RWPE2 (cell line): ENCODE measurements around the gene RMC1.
"Not testable (repeated sequence)": the region's sequence is repeated elsewhere in the genome, so short reads cannot be mapped to it uniquely, and the experiment has no call there.

Experiments used
- ATAC-seq: fragments of 200-7000 bp; cut with Tn5 transposase; 3 replicates; pipeline ENCODE4 v1.9.1; 2021; ENCODE audit warnings: low read depth
- DNase-seq: peaks from one replicate; pipeline ENCODE4 v3.0.0-alpha.2; 2020; ENCODE audit warnings: low spot score
- H3K27ac ChIP-seq: fragments of 450-650 bp; 2 replicates; pipeline ENCODE4 v1.5.1; 2017; ENCODE audit warnings: mild to moderate bottlenecking; ENCODE audit not compliant: poor library complexity, severe bottlenecking
- H3K27me3 ChIP-seq: fragments of 250-450 bp; sonication (Bioruptor Pico); 2 replicates; pipeline ENCODE4 v1.5.1; 2021; ENCODE audit warnings: mild to moderate bottlenecking, moderate library complexity; ENCODE audit not compliant: insufficient read depth, poor library complexity, severe bottlenecking
- H3K36me3 ChIP-seq: fragments of 250-450 bp; sonication (Bioruptor Pico); 2 replicates; pipeline ENCODE4 v1.5.1; 2020; ENCODE audit warnings: low read depth, mild to moderate bottlenecking, moderate library complexity
- H3K4me1 ChIP-seq: fragments of 250-450 bp; sonication (Bioruptor Pico); 2 replicates; pipeline ENCODE4 v1.5.1; 2021; ENCODE audit warnings: mild to moderate bottlenecking, moderate library complexity; ENCODE audit not compliant: insufficient read depth, poor library complexity, severe bottlenecking
- H3K4me3 ChIP-seq: fragments of 250-450 bp; sonication (Bioruptor Pico); 2 replicates; pipeline ENCODE4 v1.5.1; 2021; ENCODE audit warnings: mild to moderate bottlenecking, moderate library complexity; ENCODE audit not compliant: severe bottlenecking
- H3K9me3 ChIP-seq: fragments of 250-450 bp; sonication (Bioruptor Pico); 2 replicates; pipeline ENCODE4 v1.5.1; 2021; ENCODE audit warnings: mild to moderate bottlenecking, moderate library complexity; ENCODE audit not compliant: severe bottlenecking
- CTCF ChIP-seq: fragments of 450-650 bp; IDR thresholded peaks from one replicate; pipeline ENCODE4 v1.5.1; 2017; ENCODE audit warnings: mild to moderate bottlenecking, moderate library complexity; ENCODE audit not compliant: poor library complexity, severe bottlenecking

Gene RMC1

DNA sequence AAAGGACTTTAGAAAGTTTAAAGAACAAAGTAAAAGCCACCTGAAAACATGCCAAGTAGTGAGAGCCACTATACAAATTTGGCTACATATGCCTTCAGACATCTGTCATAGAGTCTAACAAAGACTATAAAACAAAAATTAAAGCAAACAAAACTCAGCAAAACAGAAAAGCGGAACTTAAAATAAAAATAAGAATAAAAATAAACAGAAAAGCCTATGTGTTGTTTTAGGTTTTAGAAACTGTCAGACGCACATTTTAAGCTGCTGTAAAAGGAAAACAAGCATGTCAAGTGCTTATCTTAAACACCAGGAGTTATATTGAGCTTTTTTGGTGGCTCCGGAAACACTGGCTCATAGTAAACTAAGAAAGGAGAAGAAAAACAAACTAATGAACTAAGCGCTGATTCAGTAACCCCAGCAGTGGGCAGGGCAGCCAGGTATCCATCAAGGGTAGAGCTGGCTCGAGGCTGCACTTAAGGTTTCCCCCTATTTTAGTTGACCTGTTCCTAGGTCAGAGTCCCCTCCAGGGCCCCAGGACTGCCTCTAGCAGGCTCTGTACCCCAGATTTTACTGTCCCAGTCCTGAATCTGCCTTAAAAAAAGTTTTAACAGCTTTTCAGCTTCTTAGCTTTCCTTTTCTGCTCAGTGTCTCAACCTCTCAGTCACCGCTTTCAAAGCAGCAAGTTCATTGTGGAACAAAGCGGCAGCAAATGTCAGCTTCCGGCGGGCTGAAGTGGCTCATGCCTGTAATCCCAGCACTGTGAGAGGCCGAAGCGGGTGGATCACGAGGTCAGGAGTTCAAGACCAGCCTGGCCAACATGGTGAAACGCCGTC is 15.4 kb upstream of the RMC1 start:
- ATAC-seq = peak; percentile 68
- DNase-seq = no peak
- Histone ChIP-seq H3K9me3 (no peaks in the 10 kb centered on the region), H3K36me3 (peaks cover under 1% of the 10 kb centered on the region; the same call in 1 of the 2 replicates), H3K4me3 (no peak overlapping the region), H3K27me3 (no peaks in the 10 kb centered on the region), H3K27ac (no peak overlapping the region), H3K4me1 (peaks cover 10% of the 10 kb centered on the region)
- no peak for TF ChIP-seq CTCF

DNA sequence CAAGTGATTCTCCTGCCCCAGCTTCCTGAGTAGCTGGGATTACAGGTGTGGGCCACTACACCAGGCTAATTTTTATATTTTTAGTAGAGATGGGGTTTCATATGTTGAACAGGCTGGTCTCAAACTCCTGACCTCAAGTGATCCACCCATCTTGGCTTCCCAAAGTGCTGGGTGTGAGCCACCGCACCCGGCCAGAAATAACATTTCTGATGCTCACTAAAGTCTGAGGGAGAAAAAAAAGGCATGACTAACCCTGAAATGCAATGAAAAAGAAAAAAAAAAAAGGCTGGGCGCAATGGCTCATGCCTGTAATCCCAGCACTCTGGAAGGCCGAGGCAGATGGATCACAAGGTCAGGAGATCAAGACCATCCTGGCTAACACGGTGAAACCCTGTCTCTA is 13.7 kb upstream of the RMC1 start:
- H3K4me1 ChIP-seq = peaks cover 14% of the 10 kb centered on the region
- H3K4me3 ChIP-seq, DNase-seq, H3K9me3 ChIP-seq, ATAC-seq, H3K27me3 ChIP-seq, H3K36me3 ChIP-seq, H3K27ac ChIP-seq: not testable (repeated sequence)

GRCh38 chr18:23493654-23494053 is 9.7 kb upstream of the RMC1 start:
- no peaks in the 10 kb centered on the region for H3K9me3 ChIP-seq
- no peaks in the 10 kb centered on the region for H3K36me3 ChIP-seq
- no peak overlapping the region for H3K4me3 ChIP-seq
- DNase-seq (no peak), ATAC-seq (no peak)
- no peaks in the 10 kb centered on the region for H3K27me3 ChIP-seq
- H3K4me1 ChIP-seq = peaks cover 16% of the 10 kb centered on the region
- no peak overlapping the region for H3K27ac ChIP-seq
- no peak for TF ChIP-seq CTCF

- H3K9me3 ChIP-seq = no peaks in the 10 kb centered on the region
- no peak overlapping the region for H3K4me3 ChIP-seq
- peaks cover 16% of the 10 kb centered on the region for H3K4me1 ChIP-seq
- H3K27me3 ChIP-seq = no peaks in the 10 kb centered on the region
- ATAC-seq = peak; percentile 95
- no peaks in the 10 kb centered on the region for H3K36me3 ChIP-seq
- peak overlapping the region; percentile 34 for H3K27ac ChIP-seq
- DNase-seq = no peak
- no peak for TF ChIP-seq CTCF
Measured at GRCh38 chr18:23494992-23495391, 8.3 kb upstream of the RMC1 start.

DNA sequence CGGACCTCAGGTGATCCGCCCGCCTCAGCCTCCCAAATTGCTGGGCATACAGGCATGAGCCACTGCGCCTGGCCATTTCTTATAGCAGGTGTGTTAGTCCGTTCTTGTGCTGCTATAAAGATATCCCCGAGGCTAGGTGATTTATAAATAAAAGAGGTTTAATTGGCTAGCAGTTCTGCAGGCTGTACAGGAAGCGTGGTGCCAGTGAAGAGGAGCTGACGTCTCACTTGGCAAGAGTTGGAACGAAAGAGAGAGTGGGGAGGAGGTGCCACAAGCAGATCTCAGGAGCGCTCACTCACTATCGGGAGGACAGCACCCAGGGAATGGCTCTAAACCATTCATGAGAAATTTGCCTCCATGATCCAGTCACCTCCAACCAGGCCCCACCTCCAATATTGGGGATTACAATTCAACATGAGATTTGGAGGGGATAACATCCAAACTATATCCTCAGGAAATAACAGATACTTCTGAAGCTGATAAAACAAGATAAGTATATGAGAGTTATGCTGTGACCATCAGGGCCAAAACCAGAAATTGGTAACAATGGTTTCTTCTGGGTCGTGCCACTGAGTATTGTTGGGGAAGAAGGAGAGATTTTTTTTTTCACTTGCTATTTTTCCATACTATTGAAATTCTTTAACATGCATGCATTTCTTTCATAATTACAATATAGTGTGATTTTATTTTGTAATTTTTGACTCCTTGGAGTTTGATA is 7.4 kb upstream of the RMC1 start:
- no peak overlapping the region for H3K4me3 ChIP-seq
- peak overlapping the region; percentile 34 for H3K27ac ChIP-seq
- peaks cover 16% of the 10 kb centered on the region for H3K4me1 ChIP-seq
- no peaks in the 10 kb centered on the region for H3K9me3 ChIP-seq
- no peak for TF ChIP-seq CTCF
- H3K27me3 ChIP-seq = no peaks in the 10 kb centered on the region
- peak; percentile 54 for ATAC-seq
- no peaks in the 10 kb centered on the region for H3K36me3 ChIP-seq
- DNase-seq = no peak
